Prostate gland (tissue), 2 donors: ENCODE data around the gene C8A.

Experiments used
- POLR2AphosphoS5 ChIP-seq: sonication (generic); formaldehyde crosslinking; IDR thresholded peaks from one replicate; pipeline ENCODE4 v1.6.1; 2017; ENCODE audit warnings: antibody characterized with exemption
- TF ChIP-seq, protein P1 (sequence below), 4 experiments: fragments of 200-600 bp in 2 of 4; fragments of 450-650 bp in 2 of 4; sonication (generic) in 2 of 4; IDR thresholded peaks; 1 replicate in 3 of 4; 2 replicates in 1 of 4; pipeline ENCODE4 v1.5.1; 2016 to 2019; ENCODE audit warnings: antibody characterized with exemption in 4 of 4, mild to moderate bottlenecking in 2 of 4, moderate library complexity in 2 of 4

GRCh38 chr1:56830052-56830451 lies 24.5 kb upstream of the C8A start:
- TF ChIP-seq POLR2AphosphoS5: no peak
- TF ChIP-seq, protein P1, sequence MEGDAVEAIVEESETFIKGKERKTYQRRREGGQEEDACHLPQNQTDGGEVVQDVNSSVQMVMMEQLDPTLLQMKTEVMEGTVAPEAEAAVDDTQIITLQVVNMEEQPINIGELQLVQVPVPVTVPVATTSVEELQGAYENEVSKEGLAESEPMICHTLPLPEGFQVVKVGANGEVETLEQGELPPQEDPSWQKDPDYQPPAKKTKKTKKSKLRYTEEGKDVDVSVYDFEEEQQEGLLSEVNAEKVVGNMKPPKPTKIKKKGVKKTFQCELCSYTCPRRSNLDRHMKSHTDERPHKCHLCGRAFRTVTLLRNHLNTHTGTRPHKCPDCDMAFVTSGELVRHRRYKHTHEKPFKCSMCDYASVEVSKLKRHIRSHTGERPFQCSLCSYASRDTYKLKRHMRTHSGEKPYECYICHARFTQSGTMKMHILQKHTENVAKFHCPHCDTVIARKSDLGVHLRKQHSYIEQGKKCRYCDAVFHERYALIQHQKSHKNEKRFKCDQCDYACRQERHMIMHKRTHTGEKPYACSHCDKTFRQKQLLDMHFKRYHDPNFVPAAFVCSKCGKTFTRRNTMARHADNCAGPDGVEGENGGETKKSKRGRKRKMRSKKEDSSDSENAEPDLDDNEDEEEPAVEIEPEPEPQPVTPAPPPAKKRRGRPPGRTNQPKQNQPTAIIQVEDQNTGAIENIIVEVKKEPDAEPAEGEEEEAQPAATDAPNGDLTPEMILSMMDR (IDR thresholded peaks at IDR 0.05): no peak
